Medulla oblongata (tissue), 1 donor: ENCODE data around the gene RTKN.
"Not testable (repeated sequence)": the region's sequence is repeated elsewhere in the genome, so short reads cannot be mapped to it uniquely, and the experiment has no call there.

ENCODE experiments used
- DNase-seq: peaks from one replicate; pipeline ENCODE4 v3.0.0-alpha.2; 2015; ENCODE audit errors: extremely low spot score

RTKN gene

GRCh38 chr2:74461187-74462053 is 19.7 kb upstream of the RTKN start:
- no peak for DNase-seq

- DNase-seq: not testable (repeated sequence)
Measured at GRCh38 chr2:74460187-74460586, 18.4 kb upstream of the RTKN start.

- DNase-seq: not testable (repeated sequence)
Measured at GRCh38 chr2:74459503-74460118, 17.9 kb upstream of the RTKN start.

GRCh38 chr2:74458938-74459363 is 17.2 kb upstream of the RTKN start:
- no peak for DNase-seq

- DNase-seq: peak; percentile 100
Measured at GRCh38 chr2:74458132-74458937, 16.6 kb upstream of the RTKN start, which contains the start of gene WBP1. Gene WBP1 (plus strand): TSS chr2:74458438. CDS start chr2:74458603, 165 bp downstream.

- DNase-seq: no peak
Measured at GRCh38 chr2:74457549-74458131, 15.9 kb upstream of the RTKN start.

- DNase-seq: no peak
Measured at GRCh38 chr2:74457129-74457548, 15.4 kb upstream of the RTKN start.

GRCh38 chr2:74454654-74455511 is 13.1 kb upstream of the RTKN start, which contains the start of gene INO80B:
Gene INO80B (plus strand): TSS chr2:74455087. CDS start chr2:74455117, 30 bp downstream.
- peak; percentile 99 for DNase-seq

GRCh38 chr2:74450570-74451190 is 8.9 kb upstream of the RTKN start:
- DNase-seq: no peak

- no peak for DNase-seq
Measured at GRCh38 chr2:74448771-74449170, 7.0 kb upstream of the RTKN start.

GRCh38 chr2:74447230-74447999 is 5.7 kb upstream of the RTKN start:
- DNase-seq: no peak

GRCh38 chr2:74444498-74445318 is 3.0 kb upstream of the RTKN start:
- no peak for DNase-seq

- DNase-seq: not testable (repeated sequence)
Measured at GRCh38 chr2:74442483-74443297, 953 bp upstream of the RTKN start.

GRCh38 chr2:74441170-74441689 is 507 bp downstream of the RTKN start:
- DNase-seq: no peak

- peak; percentile 91 for DNase-seq
Measured at GRCh38 chr2:74440378-74441169, 1.2 kb downstream of the RTKN start.

GRCh38 chr2:74439803-74440377 is 1.8 kb downstream of the RTKN start:
- peak; percentile 95 for DNase-seq
